DMS153 (cell line): ENCODE results near the gene QRICH1.
A peak's percentile ranks its signal among the peaks of the same experiment; 100 is the strongest.

Source experiments
- DNase-seq: peaks from one replicate; lab custom pipeline; 2025; lab: John Stamatoyannopoulos, UW

The QRICH1 gene, protein sequence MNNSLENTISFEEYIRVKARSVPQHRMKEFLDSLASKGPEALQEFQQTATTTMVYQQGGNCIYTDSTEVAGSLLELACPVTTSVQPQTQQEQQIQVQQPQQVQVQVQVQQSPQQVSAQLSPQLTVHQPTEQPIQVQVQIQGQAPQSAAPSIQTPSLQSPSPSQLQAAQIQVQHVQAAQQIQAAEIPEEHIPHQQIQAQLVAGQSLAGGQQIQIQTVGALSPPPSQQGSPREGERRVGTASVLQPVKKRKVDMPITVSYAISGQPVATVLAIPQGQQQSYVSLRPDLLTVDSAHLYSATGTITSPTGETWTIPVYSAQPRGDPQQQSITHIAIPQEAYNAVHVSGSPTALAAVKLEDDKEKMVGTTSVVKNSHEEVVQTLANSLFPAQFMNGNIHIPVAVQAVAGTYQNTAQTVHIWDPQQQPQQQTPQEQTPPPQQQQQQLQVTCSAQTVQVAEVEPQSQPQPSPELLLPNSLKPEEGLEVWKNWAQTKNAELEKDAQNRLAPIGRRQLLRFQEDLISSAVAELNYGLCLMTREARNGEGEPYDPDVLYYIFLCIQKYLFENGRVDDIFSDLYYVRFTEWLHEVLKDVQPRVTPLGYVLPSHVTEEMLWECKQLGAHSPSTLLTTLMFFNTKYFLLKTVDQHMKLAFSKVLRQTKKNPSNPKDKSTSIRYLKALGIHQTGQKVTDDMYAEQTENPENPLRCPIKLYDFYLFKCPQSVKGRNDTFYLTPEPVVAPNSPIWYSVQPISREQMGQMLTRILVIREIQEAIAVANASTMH

GRCh38 chr3:49093853-49094767, at the start of gene QRICH1:
Gene QRICH1, minus strand, starts transcription at chr3:49094071. Its CDS starts 17,054 bp downstream, at chr3:49077017.
- peak; percentile 83 for DNase-seq

DNA sequence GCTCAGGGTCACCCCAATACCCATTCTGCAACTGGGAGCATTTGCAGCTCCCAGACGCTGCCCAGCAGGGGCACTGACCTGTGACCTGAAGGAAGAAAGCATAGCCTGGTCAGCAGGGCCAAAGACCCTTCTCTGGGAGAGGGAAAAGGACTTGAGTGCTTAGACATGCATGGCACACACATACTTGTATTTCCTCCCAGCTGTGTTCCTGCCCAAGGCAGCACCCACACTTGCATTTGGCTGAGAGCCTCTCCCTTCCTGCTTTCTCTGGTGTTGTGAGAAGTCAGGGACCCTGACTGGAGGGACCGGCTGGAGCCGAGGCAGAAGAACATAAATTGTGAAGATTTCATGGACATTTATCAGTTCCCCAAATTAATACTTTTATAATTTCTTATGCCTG, 46.2 kb upstream of the QRICH1 start:
- DNase-seq: no peak

DNA sequence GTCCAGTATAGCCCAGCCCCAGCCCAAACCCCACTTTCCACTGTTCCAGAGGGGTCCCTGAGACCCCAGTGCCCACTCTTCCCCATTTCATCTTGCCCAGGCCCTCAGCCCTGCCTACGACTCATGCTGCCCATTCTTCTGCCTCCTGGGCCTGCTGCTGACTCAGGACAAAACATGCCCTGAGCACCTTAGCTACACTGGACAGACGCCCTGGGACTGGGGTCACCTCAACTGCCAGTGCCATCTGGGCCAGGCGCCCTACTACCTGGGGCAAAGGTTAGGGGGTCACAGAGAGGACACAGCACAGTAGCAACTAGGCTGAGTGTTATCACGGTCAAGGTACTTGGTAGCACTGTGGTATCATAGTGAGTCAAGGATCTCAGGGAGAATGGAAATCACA, 41.6 kb upstream of the QRICH1 start:
- DNase-seq: no peak

- DNase-seq: no peak
Observed at GRCh38 chr3:49134471-49135265, 40.8 kb upstream of the QRICH1 start.

GRCh38 chr3:49133226-49133951, 39.5 kb upstream of the QRICH1 start:
- peak; percentile 1 for DNase-seq

- DNase-seq: no peak
Observed at GRCh38 chr3:49132437-49133225, 38.8 kb upstream of the QRICH1 start, which contains the start of gene LAMB2. Gene LAMB2, minus strand, starts transcription at chr3:49133050. Its CDS starts 183 bp downstream, at chr3:49132867.

GRCh38 chr3:49132073-49132436, 38.2 kb upstream of the QRICH1 start:
- no peak for DNase-seq

DNA sequence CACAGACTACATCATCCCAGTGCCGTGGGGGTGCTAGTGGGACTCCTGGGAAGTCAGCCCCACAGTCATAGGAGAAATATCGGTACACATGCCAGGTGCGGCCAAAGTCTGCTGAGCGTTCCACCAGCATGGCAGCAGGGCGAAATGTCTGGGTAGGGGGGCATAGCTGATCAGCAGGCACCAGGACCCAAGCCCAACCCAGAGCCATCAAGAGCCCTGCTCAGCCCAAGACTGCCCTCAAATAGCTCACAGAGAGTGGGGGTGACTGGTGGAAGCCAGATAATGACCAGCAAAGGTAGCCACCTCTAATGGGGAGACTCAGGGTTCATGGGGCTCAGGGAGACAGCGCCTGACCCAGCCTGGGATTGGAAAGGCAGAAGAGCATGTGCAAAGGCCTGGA, 37.7 kb upstream of the QRICH1 start:
- no peak for DNase-seq

DNA sequence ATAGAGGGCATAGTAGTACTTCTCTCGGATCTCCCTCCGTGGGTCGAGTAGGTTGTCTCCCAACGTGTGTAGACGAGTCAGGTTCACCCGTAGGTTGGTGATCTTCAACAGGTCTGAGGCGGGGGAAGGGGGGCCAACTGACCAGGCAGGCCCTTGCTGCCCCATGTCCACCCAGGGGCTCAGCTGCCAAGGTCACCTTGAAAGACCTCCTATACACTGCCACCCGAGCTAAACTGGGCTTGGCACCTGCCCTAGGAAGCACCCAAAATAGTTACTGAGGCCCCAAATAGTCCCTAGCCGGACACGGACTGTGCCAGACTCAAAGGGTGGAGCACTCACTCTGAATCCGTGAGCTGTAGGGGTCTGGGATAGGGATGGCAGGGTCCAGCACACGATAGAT, 37.2 kb upstream of the QRICH1 start:
- no peak for DNase-seq

GRCh38 chr3:49124991-49125670, 31.3 kb upstream of the QRICH1 start:
- no peak for DNase-seq

- DNase-seq: no peak
Observed at GRCh38 chr3:49124203-49124602, 30.3 kb upstream of the QRICH1 start.

DNA sequence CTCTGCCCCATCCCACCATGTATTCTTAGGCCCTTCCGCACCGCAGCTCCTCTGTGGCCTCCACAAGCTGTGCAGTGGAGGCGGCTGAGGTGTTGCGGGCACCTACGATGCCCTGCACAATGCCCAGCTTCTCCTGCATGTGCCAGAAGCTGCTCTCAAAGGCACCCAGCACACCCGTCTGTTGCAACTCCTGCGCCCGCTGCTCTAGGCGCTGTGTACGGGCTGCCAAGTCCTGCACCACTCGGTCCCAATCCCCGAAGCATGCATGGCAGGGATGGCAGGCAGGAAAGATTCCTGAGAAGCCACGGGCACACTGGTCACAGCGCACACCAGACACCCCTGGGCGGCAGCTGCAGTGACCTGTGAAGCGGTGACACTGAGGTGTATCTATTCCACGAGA, 29.8 kb upstream of the QRICH1 start:
- no peak for DNase-seq

DNA sequence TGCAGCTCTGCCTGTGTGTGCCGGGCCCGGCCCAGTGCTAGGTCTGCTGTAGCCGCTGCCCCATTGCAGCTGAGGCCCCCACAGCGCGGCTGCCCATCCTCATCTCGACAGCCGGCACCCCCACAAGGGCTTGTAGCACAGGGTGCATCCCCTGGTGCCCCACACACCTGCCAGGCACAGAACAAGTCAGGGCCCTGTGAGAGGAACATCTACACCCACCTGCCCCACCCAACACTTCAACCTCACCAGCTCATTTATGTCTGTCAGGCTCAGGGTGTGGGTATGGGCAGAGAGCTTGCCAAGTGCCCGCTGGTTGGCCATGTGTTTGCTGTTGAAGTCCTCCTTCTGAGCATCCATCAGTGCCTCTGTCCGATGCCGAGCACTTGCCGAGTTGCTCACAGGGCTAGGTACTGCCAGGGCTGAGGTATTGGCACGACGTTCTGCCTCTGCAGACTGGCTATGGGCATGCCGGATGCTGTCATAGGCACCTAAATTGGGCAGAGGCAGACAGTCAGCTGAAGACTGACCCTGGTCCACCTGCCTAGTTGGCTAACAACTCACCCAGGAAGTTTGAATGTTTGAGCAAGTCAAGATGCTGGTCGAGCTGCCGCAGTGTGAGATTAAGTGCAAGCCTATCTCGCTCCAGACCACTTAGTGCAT, 29.1 kb upstream of the QRICH1 start:
- no peak for DNase-seq

GRCh38 chr3:49122451-49122850, 28.6 kb upstream of the QRICH1 start:
- DNase-seq: no peak

- DNase-seq: no peak
Observed at GRCh38 chr3:49122022-49122421, 28.2 kb upstream of the QRICH1 start.

DNA sequence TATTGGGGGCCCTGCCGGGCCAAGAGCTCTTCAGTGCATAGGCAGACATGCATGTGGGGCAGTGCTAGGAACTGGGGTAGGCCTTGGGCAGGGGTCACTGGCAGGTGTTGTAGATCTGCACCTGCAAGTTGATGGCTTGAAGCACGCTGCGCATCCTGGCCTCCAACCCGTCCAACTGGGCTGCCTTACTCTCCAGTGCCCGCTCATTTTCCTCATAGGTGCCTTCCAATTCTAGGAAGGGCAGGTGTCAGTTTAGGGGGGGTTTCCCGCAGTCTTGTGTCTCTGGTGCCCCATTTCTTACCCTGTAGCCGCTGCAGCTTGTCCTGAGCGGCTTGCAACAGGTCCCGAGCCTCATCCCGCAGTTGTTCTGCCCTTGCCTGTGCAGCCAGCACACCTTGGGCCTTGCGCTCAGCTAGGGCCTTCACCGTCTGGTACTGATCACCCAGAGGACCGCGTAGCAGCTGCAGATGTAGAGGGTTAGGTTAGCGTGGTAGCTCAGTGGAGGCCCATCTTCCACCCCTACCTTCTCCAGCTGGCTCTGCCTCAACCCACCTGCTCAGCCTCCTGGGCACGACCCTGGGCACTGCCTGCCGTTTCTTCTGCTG, 27.4 kb upstream of the QRICH1 start:
- no peak for DNase-seq

GRCh38 chr3:49120438-49121131, 26.7 kb upstream of the QRICH1 start, which contains the start of gene USP19:
Gene USP19, minus strand, starts transcription at chr3:49120823. Its CDS starts 1,678 bp downstream, at chr3:49119145.
- peak; percentile 67 for DNase-seq

- DNase-seq: no peak
Observed at GRCh38 chr3:49120096-49120437, 26.2 kb upstream of the QRICH1 start.
